NCI-H128 (cell line): Measurements from ENCODE around the gene ATXN7L2.
"Not testable (repeated sequence)": the region's sequence is repeated elsewhere in the genome, so short reads cannot be mapped to it uniquely, and the experiment has no call there.

Experiments
- DNase-seq: peaks from one replicate; lab custom pipeline; 2025; ENCODE audit not compliant: unreplicated experiment; lab: John Stamatoyannopoulos, UW

The ATXN7L2 gene, protein sequence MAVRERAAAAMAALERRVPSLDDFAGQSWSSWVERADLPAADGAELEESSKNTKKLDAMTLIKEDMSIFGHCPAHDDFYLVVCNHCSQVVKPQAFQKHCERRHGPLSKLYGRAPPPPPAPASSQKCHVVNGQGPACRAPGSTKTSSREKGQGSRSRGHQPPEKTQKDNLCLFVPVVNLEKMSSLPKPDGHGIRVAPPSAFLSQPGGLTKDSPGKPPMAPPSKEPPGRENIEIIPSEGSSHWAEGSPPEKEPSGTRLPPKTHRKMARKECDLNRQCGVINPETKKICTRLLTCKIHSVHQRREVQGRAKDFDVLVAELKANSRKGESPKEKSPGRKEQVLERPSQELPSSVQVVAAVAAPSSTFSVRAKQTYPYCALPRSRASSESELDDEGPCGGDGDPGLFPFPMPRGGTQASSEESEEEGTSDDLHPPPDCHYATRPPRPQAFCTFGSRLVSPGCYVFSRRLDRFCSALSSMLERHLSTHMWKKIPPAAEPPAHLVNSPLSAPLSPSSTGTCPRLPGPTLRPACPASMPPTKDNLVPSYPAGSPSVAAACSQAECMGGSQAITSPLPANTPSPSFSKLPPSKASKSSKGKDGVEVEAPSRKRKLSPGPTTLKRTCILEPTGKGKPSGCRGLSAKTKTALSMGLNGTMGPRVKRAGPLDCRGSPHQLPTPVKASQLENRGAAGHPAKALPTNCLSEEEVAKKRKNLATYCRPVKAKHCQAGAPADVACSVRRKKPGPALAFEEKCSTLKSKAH

DNA sequence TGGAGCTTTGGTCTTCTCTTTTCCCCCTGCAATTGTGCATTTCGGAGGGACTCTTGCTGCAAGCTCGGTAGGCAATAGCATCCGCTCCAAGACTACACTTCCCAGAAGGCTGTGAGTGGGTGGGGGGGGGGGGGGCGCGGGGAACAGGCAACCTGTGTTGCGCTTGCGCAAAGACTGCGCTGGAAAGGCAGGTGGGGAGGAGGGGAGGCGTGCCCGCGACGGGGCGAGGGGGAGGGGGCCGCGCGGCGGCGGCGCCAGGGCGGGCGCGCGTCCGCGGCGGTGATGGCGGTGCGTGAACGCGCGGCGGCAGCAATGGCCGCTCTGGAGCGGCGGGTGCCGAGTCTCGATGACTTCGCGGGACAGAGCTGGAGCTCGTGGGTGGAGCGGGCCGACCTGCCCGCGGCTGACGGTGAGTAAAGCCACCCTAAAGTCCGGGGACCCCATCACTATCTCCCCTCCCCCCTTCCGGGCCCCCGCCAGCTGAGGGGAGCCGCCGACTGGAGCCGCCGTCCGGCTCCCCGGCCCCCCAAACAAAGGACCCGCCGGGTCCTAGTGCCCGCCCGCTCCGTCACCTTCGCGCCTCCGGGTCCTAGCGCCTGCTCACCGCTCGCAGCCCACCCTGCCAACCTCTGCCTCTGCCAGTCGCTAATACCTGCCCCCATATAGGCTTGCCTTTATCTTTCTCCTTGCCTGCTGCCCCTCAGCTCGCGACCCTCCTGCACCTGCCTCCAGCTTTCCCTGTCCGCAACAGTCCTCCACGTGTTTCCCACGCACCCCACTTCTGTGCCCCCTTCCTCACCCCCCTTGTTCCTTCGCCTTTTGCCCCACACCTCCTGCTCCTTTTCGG, at the start of gene ATXN7L2:
ATXN7L2 (plus strand) TSS at position 234 of the 847 bp plus-strand sequence; CDS start at position 283, 49 bp downstream.
- DNase-seq = peak; percentile 69

DNA sequence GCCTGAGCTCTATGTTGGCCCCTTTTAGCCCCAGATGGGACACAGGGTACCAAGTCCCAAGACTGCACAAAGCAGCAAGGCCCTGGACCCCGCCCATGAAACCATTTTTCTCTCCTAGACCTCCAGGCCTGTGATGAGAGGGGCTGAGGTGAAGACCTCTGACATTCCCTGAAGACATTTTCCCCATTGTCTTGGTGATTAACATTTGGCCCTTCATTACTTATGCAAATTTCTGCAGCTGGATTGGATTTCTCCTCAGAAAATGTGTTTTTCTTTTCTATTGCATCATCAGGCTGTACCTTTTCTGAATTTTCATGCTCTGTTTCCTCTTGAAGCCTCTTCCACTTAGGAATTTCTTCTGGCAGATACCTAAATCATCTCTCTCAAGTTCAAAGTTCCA, 49.2 kb upstream of the ATXN7L2 start:
- no peak for DNase-seq

DNA sequence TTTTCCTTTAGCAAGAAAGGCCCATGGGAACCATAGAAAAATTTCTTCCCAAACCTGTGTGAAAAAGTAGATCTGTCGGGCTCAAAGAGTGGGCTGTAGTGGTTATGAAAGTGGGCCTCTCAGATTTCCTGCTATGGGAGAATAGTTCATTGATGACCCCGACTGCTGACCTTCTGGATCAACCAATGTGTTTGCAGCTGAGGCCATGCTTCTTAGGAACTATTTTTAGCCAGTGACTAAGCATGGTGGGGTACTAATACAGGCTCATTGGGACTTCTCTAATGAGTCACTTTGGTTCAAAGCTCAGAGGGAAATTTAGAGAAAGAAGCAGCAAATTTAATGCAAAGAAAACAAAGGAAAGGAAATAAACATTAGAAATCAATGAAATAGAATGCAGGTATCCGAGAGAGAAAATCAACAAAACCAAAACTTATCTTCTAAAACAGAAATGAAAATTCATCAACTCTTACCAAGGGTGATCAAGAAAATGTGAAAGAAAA, 44.9 kb upstream of the ATXN7L2 start:
- no peak for DNase-seq

DNA sequence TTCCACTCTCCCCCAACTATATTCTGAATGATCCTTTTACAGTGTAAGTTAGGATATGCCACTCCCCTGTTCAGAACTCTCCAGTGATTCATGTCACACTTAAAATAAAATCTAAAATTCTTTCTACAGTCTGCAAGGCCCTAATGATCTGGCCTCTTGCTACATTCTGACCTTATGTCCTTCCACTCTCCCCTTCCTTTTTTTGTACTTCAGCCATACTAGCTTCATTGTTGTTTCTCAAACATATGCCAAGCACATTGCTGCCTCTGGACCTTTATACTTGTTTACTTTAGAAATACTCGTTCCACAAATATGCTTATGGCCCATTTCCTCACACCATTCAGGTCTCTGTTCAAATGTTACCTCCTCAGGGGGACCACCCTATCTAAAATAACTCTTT, 42.6 kb upstream of the ATXN7L2 start:
- no peak for DNase-seq

DNA sequence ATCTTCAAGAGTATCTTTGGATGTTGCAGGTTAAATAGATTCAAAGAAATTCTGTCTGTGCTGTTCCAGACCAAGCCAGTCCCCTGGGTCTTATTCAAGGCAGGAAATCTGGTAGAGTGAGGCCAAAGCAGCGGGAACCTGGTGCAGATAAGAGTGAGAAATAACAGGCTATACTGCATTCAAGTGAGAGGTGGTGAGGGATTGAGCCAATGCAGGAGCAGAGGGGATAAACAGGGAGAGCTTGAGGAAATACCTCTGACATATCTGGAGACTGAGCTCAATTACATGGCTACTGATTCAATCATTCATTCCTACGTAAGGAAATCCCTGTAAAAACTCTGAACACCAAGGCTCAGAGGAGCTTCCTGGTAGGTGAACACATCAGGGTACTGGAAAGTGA, 40.2 kb upstream of the ATXN7L2 start:
- DNase-seq = no peak

DNA sequence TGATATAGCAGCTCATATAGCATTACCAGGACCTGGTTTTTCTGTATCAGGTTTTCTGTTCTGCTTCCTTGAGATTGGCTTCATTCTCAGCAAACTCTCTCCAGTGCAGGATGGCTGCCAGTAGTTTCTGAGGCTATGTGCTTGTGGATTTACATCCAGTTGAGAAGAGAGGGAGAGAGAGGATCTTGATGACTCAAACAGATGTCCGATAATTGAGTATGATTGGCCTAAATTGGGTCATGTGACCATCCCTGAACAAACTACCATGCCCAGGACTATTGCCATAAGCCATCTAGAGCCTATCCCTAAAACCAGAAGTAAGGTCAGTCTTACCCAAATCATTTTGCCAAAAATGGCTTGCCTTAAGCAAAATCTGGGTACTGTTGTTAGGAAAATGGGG, 39.4 kb upstream of the ATXN7L2 start:
- no peak for DNase-seq

DNA sequence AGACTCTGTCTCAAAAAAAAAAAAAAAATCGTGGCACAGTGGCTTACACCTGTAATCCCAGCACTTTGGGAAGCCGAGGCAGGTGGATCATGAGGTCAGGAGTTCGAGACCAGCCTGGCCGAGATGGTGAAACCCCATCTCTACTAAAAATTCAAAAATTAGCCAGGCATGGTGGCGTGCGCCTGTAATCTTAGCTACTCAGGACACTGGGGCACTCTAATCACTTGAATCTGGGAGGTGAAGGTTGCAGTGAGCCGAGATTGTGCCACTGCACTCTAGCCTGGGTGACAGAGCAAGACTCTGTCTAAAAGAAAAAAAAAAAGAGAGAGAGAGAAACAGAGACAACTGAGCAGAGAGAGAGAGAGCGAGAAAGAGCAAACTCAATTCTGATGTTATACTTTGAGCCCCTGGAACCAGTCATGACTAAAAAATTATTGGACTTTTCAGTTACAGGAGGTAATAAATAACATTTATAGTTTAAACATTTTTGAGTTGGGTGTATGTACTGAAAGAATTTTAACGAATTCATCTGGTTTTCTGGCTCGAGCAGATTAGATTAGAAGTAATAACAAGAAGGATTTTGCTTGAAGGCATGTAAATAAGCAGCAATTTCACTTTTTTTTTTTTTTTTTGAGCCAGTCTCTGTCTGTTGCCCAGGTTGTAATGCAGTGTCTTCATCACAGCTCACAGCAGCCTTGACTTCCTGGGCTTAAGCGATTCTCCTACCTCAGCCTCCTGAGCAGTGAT, 37.6 kb upstream of the ATXN7L2 start:
- not testable (repeated sequence) for DNase-seq

DNA sequence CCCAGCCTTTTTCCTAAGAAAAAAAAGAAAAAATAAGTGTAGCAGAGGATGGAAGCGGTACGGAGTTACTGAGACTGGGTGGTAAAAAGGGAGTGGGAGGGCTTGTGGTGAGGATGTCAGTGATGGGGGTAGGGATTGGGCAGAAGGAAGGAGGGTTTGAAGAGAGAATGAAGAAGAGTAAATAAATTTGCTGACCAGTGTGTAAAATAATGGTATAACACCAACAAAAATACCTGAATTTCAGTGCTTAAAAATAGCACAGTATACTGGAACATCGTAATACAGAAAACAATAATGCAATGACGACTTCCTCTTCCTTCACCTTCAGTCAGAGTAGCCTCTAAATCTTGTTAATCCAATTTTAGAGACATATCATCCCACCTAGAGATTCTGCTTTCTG, 36.2 kb upstream of the ATXN7L2 start:
- no peak for DNase-seq

DNA sequence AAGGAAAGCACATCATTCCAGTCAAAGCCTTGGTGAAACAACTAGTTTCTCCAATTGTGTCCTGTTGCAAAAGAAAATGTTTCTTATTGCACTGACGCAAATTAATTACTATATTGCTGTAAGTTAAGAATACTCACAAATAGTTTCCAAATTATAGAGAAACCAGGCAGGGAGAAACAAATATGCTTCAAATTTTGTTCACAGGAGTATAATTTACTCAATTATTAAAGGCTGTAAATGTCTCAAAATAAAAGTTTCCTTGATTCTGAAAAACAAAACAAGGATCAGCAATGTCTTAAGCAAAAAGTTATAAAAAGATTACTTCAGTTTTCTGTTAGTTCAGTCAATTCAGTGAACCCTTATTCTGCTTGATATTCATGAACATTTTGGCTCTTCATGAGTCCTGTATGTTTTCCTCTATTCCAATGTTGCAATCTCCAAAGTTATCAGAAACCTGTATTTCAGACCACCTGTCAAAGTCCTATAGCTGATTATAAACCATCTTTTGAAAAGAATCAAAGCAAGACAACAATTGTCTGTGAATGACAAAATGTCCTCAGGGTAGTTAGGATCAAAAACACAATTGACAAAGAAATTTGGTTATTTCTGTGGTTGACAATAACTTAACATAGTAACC, 29.1 kb upstream of the ATXN7L2 start:
- DNase-seq = no peak

DNA sequence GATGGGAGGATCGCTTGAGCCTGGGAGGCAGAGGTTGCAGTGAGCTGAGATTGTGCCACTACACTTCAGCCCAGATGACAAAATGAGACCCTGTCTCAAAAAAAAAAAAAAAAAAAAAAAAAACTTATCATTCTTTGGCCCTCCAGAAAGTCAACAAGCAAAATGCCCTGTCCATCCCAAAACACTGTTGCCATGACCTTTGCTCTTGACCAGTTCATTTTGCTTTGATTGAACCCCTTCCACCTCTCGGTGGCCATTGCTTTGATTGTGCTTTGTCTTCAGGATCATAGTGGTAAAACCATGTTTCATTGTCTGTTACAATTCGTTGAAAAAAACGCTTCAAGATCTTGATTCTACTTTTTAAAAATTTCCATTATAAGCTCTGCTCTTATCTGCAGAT, 25.9 kb upstream of the ATXN7L2 start:
- no peak for DNase-seq

DNA sequence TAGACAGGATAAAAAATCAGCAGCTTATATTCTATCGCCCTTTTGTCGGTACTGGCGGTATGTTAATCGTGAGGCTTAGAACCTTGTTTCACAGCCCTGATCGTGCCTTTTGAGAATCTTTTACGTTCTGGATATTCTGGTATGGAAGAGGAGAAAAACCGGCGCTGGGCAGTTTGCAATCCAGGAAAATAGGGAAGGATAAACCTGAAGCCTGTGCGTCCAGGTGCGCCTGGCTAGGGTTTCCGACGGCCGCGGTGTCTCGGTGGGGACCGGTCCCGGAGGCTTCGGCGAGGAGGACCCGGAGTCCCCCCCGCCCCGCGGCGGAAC, 17.6 kb upstream of the ATXN7L2 start:
- DNase-seq = no peak

DNA sequence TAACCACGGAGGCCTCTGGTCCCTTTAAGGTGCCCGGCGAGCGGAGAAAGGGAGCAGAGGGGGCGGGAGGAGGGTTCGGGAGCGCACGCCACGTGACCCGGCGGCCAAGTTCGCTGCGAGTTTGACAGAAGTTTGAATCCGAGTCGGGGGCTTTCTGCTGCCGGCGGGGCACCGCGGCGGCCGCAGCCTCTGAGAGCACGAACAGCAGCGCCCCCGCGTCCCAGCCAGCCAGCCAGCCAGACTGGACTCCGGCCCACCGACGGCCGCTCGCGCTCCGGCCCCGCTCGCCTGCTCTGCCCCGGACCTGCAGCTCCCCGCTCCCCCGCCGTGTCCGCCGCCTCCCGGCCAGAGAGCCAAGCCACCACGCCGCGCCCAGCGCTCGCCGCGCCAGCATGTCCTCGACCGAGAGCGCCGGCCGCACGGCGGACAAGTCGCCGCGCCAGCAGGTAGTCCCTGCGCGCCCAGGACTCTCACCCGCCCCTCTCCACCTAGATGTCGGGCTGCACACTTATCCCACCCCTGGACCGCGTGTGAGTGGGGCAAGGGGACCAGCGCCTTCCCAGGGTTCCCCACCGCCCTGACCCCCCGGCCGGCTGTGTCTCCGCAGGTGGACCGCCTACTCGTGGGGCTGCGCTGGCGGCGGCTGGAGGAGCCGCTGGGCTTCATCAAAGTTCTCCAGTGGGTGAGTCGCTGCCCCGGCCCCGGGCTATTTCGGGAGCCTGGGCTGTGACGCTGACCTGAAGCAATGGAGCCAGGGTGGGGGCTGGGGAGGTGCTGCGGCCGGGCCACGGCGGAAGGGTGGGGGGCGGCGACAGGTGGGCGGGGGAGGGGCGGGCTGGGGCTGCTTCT, 17.0 kb upstream of the ATXN7L2 start, which contains the start of gene SYPL2:
SYPL2 (plus strand) TSS at position 95 of the 849 bp plus-strand sequence; CDS start at position 393, 298 bp downstream.
- no peak for DNase-seq

DNA sequence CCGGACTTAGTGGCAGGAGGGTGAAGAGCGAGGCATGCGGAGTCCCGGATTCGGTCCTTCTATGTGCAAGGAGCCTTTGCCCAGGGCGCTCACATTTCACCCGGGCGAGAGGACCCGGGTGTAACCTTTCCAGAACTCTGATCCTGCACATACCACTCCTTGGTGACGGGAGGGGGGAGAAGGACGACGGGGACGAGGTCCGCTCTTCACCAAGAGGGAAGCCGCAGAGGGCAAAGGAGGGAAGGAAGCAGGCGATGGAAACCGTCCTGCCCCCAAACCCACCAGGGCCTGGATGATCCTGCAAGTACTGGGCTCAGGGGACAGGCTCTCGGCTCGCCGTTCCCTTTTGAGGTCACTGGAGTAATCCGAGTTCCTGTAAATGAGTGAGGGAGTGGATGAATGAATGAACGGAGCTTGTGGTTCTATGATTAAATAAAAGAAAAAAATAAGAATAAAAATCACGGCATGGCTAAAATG, 16.4 kb upstream of the ATXN7L2 start:
- DNase-seq = no peak

DNA sequence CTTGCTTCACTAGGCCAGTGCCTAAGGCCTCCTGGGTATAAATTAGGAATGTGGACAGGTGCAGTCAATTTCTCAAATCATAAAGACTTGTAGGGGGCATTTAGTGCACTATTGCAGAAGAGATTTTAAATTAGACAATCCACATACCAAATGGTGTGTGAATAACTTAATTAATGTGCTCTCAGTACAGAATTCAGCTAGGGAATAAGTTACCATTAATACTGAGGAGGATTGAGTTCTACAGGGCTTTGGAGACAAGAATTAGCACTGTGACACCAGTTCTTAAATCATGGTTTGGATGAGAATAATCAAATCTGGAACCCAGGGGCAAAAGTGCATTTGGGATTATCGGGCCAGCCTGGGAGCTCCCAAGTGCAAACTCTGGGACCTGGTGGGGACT, 15.6 kb upstream of the ATXN7L2 start:
- no peak for DNase-seq

DNA sequence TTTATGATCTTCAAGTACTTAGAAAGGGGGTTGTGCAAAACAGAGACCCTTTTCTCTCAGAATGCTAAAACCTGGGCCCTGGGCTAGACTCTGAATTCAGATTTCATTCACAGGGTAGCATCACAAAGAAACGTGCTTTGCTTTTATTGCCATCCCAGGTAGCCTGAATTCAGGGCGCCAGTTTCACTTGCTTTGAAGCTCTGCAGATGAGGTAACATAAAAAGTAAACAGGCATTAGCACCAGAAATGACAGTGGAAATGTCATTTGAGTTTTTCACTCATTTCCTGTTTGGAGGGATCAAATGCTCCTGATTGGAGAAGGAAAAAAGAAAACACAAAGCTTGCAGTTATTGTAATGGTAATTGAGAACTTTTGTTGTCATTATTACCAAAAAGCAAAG, 14.8 kb upstream of the ATXN7L2 start:
- DNase-seq = no peak

DNA sequence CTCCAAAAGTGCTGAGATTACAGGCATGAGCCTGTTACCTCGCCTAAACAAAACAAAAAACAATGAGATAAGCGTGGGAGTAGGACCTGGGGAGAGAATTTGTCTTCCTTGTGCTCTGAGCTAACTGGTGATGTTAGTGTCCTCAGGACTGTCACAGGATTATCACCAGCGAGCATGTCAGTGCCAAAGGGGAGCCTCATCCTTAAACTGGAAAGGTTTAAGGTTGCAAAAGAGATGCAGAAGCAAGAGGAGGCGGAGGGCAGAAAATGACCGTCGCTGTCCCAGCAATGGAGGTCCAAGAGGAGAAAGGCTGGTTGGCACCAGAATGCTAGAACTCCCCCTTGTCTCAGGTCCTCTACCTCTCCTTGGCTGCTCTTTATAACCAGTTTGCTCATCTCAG, 13.5 kb upstream of the ATXN7L2 start:
- DNase-seq = no peak

DNA sequence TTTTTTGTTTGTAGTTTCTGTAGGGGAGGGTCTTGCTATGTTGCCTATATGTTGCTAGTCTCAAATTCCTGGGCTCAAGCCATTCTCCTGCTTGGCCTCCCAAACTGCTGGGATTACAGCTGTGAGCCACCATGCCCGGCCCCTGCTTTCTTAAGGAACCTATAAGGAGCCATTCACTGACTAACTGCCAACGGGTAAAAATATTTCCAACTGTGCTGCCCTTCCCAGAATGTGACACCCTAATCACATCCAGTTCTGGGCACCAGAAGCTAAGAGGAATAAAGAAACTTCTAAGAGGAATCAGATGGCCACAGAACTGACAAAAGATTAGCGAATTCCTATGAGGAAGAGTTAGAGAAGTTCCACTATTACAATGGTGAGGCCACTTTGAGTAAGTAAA, 10.9 kb upstream of the ATXN7L2 start:
- DNase-seq = no peak

DNA sequence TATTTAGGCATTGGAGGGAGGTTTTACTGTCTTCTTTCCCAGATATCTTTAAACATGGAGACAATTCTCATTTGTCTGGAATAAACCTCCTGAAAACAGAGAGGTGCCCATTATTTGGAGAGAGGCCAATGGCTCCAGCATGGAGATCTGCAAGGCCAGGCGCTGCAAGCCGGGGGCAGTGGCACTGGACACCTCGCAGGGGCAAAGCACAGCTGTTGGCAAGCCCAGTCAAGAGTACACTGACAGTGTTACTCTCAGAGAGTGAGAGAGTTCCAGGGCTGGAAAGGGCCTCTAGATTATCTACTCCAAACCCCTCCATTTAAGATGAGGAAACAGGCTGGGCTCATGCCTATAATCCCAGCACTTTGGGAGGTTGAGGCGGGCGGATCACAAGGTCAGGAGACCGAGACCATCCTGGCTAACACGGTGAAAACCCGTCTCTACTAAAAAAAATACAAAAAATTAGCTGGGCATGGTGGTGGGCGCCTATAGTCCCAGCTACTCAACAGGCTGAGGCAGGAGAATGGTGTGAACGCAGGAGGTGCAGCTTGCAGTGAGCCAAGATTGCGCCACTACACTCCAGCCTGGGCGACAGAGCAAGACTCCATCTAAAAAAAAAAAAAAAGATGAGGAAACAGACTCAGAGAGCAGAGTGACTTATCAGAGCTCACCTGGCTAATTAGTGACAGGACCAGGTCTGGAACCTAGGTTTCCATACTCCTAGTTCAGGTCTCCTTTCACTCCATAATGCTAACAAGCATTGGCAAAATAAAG, 10.2 kb upstream of the ATXN7L2 start:
- not testable (repeated sequence) for DNase-seq
